Kidney (tissue), 14 donors: ENCODE measurements around the gene RHBDL1. TPM values are rescaled to one million over a fixed set of nuclear protein-coding genes. Genes with fewer than 3 reads are reported as not detected.

Experiments
- DNase-seq, 5 donors: peaks; one replicate each; pipeline ENCODE4 v3.0.0-alpha.2; 2013 to 2020
- FAIRE-seq: peaks from 2 replicates; lab custom pipeline; 2012; peaks lifted over from hg19 to GRCh38; lab: Jason Lieb, UNC
- H3K27ac ChIP-seq, 2 donors: one replicate each; pipeline ENCODE4 v1.7.0; 2013; ENCODE audit warnings: low read depth in 2 of 2, low read length in 2 of 2, inconsistent platforms in 1 of 2
- H3K27me3 ChIP-seq: one replicate; pipeline ENCODE4 v1.7.1; 2013; ENCODE audit warnings: low read length, inconsistent platforms; ENCODE audit not compliant: control insufficient read depth, insufficient read depth
- H3K36me3 ChIP-seq, 3 donors: one replicate each; pipeline versions ENCODE4 v1.7.0 to v1.7.1; 2013; ENCODE audit warnings: low read length in 3 of 3, control low read depth in 1 of 3, inconsistent platforms in 1 of 3; ENCODE audit not compliant: insufficient read depth in 3 of 3, control insufficient read depth in 2 of 3
- H3K4me1 ChIP-seq, 3 donors: one replicate each; pipeline versions ENCODE4 v1.7.0 to v1.7.1; 2013; ENCODE audit warnings: low read length in 3 of 3, inconsistent platforms in 1 of 3, low read depth in 1 of 3; ENCODE audit not compliant: control insufficient read depth in 2 of 3, insufficient read depth in 2 of 3
- H3K4me3 ChIP-seq, 3 donors: one replicate each; pipeline versions ENCODE4 v1.7.0 to v1.8.1; 2013; ENCODE audit warnings: low read length in 3 of 3, control low read depth in 1 of 3, inconsistent platforms in 1 of 3
- H3K9ac ChIP-seq, 3 donors: one replicate each; pipeline versions ENCODE4 v1.7.0 to v1.7.1; 2013; ENCODE audit warnings: low read length in 3 of 3, control low read depth in 1 of 3, inconsistent platforms in 1 of 3
- H3K9me3 ChIP-seq, 3 donors: one replicate each; pipeline versions ENCODE4 v1.7.0 to v1.7.1; 2013; ENCODE audit warnings: low read length in 3 of 3, control low read depth in 1 of 3, inconsistent platforms in 1 of 3; ENCODE audit not compliant: control insufficient read depth in 2 of 3, insufficient read depth in 1 of 3
- CTCF ChIP-seq: IDR thresholded peaks from 3 replicates; pipeline ENCODE4 v1.5.1; 2012; ENCODE audit warnings: mild to moderate bottlenecking, moderate library complexity, borderline replicate concordance; ENCODE audit not compliant: insufficient read depth; ENCODE audit errors: extremely low read depth
- intact Hi-C: fragments of 100-400 bp; cut with DNase I; formaldehyde crosslinking; loops from one replicate; pipeline ENCODE4 v1.11.1; 2022
- polyA plus RNA-seq: library from polyadenylated mRNA; stranded (reverse); fragments of 350-450 nt; fragmentation: Illumina TruSeq; extraction: RNeasy Lipid Tissue Mini Kit (QIAGEN cat#74804); gene quantifications from one replicate; pipeline ENCODE4 v1.2.3, GENCODE V29; 2014; ENCODE audit warnings: low read depth, low replicate concordance; ENCODE audit not compliant: insufficient read depth
- total RNA-seq: library from RNA; stranded (reverse); fragmentation: NEBNext Ultra II Directional; extraction: Animal tissue kit (Norgen Biotek cat#: 25700); gene quantifications from one replicate; pipeline ENCODE4 v1.2.1, GENCODE V29; 2021
- donor health status: control.
- donor health status: control.
- donor health status: control.
- donor health status: control.
- donor health status: control.
- donor health status: DM: yes; HTN: yes; CAD: no.
- donor health status: Normal renal cell carcinoma (clear cell type).

Gene RHBDL1
- total and polyA plus RNA-seq, 2 donors from 2014 or later, result 0.88 to 9.7 TPM

GRCh38 chr16:679814-680624 is 4.5 kb downstream of the RHBDL1 start, which contains the start of gene STUB1:
TSS of gene STUB1 (plus strand) at chr16:680410. CDS start at chr16:680526, 116 bp downstream.
- Histone ChIP-seq H3K4me1 (peaks cover 0 to 41% (median 12%) of the 10 kb centered on the region in 3 donors), H3K27me3 (no peaks in the 10 kb centered on the region), H3K4me3 (peak within 1 kb of the TSS; percentile 61 to 79 (median 77)), H3K9me3 (no peaks in the 10 kb centered on the region), H3K9ac (peak within 1 kb of the TSS; percentile 26 to 71 (median 64)), H3K27ac (peak within 1 kb of the TSS; percentile 93 to 94), H3K36me3 (peaks cover 5 to 19% (median 8%) of the 10 kb centered on the region in 3 donors)
- no peak for TF ChIP-seq CTCF
- DNase-seq, result peak; percentile 91 to 97 (median 94)
- FAIRE-seq, result no peak
- intact Hi-C loops, result no loop called here

- Histone ChIP-seq H3K27ac (peak overlapping the region; percentile 9 to 51), H3K27me3 (no peaks in the 10 kb centered on the region), H3K4me1 (peaks cover 0 to 42% (median 12%) of the 10 kb centered on the region in 3 donors), H3K4me3 (peak overlapping the region; percentile 42 to 79 (median 77)), H3K36me3 (peaks cover 5 to 19% (median 8%) of the 10 kb centered on the region in 3 donors), H3K9me3 (no peaks in the 10 kb centered on the region), H3K9ac (peak overlapping the region in 2 of 3 donors; percentile 64 to 71)
- intact Hi-C loops, result no loop called here
- DNase-seq, result no peak
- TF ChIP-seq CTCF, result no peak
- no peak for FAIRE-seq
Measured at GRCh38 chr16:680625-680945, 5.1 kb downstream of the RHBDL1 start.

DNA sequence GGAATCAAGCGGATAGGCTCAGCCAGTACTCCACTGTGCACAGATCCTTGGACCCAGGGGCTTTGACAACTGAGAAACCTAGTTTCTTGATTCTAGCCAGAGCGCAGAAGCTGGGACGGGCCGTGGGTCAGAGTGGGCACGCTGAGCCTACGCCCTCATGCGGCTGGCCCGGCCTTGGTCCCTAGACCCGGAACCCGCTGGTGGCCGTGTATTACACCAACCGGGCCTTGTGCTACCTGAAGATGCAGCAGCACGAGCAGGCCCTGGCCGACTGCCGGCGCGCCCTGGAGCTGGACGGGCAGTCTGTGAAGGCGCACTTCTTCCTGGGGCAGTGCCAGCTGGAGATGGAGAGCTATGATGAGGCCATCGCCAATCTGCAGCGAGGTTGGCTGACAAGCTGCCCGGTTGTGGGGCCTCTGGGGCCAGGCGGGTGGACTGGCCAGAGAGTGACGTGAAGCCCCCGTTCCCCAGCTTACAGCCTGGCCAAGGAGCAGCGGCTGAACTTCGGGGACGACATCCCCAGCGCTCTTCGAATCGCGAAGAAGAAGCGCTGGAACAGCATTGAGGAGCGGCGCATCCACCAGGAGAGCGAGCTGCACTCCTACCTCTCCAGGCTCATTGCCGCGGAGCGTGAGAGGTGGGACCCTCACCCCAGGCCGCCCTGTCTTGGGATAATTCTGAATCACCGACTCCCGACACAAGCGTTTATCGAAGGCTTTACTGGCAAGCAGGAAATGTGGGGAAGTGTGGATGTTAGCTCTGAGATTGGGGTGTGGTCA is 5.7 kb downstream of the RHBDL1 start:
- Histone ChIP-seq H3K27me3 (no peaks in the 10 kb centered on the region), H3K9ac (peak overlapping the region in 2 of 3 donors; percentile 64 to 71), H3K9me3 (no peaks in the 10 kb centered on the region), H3K4me1 (peaks cover 0 to 42% (median 12%) of the 10 kb centered on the region in 3 donors), H3K36me3 (peaks cover 5 to 19% (median 8%) of the 10 kb centered on the region in 3 donors), H3K4me3 (peak overlapping the region; percentile 42 to 79 (median 77)), H3K27ac (peak overlapping the region in 1 of 2 donors; percentile 34)
- intact Hi-C loops, result no loop called here
- FAIRE-seq (no peak), DNase-seq (no peak)
- no peak for TF ChIP-seq CTCF
